HG03039 (cell line): ENCODE results near the gene KTI12.
"Not testable (repeated sequence)": the region's sequence is repeated elsewhere in the genome, so short reads cannot be mapped to it uniquely, and the experiment has no call there.

Experiments
- ATAC-seq: cut with Tn5 transposase; IDR thresholded peaks from one replicate; pipeline ENCODE4 v1.9.1; 2021; ENCODE audit warnings: mild to moderate bottlenecking, moderate library complexity; ENCODE audit not compliant: unreplicated experiment

The KTI12 gene

DNA sequence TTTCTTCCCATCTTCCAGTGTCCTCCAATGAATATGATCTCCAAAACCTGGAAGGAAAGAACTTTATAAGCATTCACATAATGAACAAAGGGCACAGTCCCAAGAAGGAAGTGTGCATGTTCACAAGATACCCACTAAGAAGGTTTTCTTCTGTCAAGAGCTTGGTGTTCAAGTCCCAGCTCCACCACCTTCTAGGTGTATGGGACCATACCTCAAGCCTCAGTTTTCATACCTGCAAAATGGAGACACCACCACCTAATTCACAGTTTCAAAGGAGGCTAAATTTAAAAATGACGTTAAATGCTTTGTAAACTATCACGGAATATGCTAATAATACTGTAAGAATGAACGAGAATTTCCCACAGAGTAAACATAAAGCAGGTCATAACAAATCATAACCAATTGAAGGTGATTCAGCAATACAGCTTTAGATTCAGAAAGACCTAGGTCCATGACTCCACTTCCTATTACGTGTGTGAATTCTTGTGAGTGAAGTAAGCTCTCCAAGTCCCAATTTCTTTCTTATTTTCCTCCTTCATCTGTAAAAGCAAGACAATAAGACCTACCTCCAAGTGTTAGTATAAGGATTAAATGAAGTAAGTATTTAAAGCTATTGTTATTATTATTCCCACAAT is 8.1 kb upstream of the KTI12 start:
- no peak for ATAC-seq

DNA sequence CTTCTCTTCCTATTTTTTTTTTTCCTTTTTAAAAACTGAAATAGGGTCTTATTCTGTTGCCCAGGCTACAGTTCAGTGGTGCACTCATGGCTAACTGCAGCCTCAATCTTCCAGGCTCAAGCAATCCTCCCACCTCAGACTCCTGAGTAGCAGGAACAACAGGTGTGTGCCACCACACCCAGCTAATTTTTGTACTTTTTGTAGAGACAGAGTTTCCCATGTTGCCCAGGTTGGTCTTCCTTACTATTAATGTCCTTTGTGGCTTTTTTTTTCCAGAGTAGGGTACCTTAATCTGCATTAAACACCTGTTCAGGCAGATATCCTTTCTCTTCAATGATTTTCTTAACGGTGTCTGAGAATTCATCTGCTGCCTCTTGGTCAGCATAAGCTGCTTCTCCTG is 4.3 kb upstream of the KTI12 start:
- ATAC-seq: no peak

DNA sequence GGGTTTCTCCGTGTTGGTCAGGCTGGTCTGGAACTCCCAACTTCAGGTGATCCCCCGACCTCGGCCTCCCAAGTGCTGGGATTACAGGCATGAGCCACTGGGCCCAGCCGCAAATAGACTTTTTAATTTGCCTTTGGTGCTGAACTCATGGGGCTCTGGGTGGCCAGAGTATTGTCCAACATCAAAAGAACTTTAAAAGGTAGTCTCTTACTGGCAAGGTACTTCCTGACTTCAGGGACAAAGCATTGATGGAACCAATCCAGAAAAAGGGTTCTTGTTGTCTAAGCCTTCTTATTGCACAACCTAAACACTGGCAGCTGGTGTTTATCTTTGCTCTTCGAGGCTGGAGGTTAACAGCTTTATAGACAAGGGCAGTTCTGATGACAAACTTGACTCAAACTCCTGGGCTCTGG is 3.8 kb upstream of the KTI12 start:
- ATAC-seq: no peak

DNA sequence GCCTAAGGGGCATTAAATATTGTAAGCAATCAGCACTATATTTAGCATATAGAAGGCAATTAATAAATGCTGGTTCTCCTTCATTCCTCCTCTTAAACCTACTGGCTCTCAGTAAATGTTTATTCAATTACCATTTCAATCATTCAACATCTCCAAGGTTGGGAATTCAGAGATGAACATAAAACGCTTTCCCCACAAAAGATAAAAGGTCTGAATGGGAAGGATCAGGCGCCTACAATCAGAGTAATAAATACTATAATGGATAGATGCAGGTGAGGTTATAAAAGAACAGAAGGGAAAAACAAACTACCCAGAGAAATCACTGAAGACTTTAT is 407 bp upstream of the KTI12 start:
- ATAC-seq: no peak

DNA sequence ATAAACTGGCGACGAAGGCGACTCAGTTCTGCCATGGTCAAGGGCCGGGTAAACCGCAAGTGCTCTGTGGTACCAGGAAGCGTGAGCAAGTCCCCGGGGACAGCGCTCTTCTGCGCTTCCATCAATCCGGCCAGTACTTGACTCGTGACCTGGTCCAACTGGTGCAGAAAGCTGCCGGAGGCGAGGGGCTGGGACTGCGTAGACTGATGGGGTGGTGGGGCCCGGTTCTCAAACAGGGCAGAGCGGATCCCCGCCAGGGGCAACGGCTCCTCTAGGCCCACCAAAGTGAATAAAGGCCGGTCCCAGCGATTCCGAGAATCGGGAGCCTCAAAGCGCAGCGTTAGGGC is 852 bp downstream of the KTI12 start:
- ATAC-seq: no peak

DNA sequence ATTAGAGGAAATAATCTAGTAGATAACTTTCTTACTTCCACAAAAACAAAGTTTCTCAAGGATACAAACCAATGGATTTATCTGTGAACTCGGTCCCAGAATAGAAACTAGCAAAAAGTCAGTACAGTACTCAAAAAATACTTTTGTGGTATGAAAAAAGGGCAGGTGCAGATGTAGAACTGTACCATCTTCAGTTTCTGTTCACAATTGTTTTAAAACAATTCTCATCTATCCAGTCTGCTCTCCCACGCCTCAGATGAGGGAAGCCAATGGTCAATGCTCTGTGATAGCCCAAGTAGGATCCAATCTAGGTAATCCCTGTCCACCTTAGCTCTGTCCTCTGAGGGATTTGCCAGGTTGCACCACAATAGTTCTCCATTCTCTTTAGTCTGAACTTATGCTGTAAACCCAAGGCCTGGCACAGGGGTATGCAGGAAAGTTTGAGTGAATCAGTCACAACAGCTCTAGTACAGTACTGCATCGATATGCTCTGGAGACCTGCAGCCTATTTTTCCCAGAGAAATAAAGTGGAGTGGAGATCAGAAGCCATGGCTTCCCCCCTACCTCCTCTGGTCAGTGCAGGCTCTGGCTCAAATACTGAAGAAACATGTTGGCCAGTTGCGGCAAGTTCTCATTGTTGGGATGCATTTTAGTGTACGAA is 1.4 kb downstream of the KTI12 start:
- no peak for ATAC-seq

DNA sequence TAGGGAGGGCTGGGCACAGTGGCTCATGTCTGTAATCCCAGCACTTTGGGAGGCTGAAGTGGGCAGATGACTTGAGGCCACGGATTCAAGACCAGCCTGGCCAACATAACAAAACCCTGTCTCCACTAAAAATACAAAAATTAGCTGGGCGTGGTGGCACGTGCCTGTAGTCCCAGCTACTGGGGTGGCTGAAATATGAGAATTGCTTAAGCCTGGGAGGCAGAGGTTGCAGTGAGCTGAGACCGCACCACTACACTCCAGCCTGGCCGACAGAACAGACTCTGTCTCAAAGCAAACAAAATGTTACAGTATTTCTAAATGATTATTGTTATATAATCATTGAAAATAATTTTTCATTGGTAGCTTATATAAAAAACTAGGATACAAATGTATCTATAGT is 4.8 kb downstream of the KTI12 start:
- not testable (repeated sequence) for ATAC-seq

DNA sequence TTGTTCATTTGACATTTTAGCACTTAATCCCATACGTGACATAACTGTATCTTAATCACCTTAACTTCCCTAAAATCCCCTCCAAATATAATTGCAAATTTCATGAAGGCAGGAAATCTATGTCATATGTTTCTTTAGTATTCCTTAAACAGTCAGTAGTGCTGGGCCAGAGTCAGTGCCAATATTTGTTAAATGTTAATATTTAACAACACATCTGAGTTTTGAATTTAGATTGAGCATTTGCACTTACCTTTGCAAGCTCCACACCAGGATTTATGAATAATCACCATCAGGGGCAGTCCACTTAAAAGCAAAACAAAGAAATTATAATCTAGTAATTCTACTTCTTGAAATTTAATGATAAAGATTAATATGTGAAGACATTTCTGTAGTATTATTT is 5.3 kb downstream of the KTI12 start:
- ATAC-seq: no peak

DNA sequence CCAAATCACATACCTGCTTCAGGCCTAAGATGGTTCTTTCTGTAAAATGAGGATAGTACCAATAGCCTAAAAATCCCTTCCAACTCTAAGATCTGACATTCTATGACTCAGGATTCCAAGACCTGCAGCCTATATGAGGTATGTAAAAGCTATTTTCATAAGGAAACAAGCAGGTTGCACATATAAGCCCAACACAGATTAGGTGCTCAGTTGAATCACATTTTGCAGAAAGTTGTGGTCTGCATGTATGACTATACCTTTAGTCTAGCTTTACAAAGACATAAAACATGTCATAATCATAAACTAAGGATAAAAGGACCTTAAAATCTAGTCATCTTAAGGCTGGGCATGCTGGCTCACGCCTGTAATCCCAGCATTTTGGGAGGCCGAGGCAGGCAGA is 7.3 kb downstream of the KTI12 start:
- no peak for ATAC-seq

DNA sequence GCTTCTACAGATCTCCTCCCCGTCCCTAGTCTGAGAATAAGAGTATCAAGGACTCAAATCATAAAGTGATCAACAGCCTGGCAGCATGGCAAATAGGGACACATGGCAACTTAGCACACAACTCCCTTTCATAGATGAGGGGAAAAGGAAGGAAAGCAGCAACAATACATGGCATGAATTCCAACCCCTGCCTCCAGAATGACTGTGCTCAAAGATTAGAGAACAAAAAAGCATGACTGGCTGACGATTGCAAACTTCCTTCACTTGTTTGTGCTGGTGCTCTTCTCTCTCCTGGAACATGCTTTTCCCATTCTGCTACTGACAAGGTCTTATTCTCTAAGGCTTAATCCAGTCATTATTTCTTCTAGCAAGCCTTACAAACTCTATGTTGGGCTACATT is 11.5 kb downstream of the KTI12 start:
- ATAC-seq: no peak

DNA sequence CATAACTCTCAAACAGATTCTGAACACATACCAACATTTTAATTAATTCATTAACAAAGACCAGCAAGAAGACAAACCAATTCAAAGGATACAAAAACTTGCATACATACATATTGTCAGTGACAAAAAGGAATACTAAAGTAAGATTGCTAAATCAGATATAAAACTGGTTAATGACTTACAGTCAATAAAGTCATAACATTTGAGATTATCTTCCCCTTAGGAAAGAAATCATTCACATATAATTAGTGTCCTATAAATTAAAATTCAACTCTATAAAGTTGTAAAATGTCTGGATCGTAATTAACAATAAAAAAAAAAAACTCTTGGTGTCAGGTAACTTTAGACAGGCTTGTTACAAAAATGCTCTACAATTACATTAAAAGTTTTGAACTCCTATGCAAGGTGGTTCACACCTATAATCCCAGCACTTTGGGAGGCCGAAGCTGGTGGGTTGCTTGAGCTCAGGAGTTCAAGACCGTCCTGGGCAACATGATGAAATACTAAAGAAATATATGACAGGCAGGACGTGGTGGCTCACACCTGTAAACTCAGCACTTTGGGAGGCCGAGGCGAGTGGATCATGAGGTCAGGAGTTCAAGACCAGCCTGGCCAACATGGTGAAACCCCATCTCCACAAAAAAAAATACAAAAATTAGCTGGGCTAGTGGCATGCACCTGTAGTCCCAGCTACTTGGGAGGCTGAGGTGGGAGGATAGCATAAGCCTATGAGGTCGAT is 25.4 kb downstream of the KTI12 start:
- ATAC-seq: no peak

DNA sequence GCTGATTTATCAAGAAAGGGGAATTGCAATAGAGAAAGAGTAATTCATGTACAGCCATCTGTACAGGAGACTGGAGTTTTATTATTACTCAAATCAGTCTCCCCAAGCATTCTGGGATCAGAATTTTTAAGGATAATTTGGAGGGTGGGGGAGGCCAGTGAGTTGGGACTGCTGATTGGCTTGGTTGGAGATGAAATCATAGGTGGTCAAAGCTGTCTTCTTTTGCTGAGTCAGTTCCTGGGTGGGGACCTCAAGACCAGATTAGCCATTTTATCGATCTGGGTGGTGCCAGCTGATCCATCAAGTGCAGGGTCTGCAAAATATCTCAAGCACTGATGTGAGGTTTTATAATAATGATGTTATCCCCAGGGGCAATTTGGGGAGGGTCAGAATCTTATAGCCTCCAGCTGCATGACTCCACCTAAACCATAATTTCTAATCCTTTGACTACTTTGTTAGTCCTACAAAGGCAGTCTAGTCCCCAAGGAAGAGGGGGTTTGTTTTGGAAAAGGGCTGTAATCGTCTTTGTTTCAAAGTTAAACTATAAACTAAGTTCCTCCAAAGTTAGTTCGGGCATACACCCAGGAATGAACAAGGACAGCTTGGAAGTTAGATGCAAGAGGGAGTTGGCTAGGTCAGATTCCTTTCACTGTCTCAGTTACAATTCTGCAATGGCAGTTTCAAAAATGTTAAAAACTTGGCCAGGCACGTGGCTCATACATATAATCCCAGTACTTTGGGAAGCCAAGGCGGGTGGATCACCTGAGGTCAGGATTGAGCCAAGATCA is 26.2 kb downstream of the KTI12 start:
- no peak for ATAC-seq

DNA sequence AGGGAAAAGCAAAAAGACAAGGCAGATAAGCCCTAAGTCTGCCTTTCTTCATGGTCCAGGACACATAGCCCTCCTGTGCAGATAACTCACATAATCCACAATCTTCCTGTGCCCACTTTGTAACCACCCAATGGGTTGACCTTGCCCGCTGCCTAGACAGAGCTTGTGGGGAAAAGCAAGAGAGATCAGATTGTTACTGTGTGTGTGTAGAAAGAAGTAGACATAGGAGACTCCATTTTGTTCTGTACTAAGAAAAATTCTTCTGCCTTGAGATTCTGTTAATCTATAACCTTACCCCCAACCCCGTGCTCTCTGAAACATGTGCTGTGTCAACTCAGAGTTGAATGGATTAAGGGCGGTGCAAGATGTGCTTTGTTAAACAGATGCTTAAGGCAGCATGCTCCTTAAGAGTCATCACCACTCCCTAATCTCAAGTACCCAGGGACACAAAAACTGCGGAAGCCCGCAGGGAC is 27.5 kb downstream of the KTI12 start:
- not testable (repeated sequence) for ATAC-seq

DNA sequence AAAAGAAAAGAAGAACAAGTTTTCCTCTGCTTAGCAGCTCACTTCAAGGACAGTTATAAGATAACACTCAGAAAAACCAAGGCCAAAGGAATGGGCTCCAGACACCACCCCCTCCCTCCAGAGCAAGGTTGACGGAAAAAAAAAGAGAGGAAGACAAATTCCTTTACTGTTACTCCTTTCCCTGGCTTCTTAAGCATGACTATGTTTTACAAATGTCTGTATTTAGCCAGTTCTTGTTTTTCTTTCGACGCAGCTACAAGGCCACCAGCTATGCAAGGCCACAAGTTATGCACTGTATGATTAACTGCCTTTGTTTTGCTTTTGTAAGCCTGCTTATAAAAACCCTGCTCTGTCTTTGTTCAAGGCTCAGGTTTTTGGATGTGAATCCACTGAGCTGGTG is 28.1 kb downstream of the KTI12 start:
- ATAC-seq: not testable (repeated sequence)

DNA sequence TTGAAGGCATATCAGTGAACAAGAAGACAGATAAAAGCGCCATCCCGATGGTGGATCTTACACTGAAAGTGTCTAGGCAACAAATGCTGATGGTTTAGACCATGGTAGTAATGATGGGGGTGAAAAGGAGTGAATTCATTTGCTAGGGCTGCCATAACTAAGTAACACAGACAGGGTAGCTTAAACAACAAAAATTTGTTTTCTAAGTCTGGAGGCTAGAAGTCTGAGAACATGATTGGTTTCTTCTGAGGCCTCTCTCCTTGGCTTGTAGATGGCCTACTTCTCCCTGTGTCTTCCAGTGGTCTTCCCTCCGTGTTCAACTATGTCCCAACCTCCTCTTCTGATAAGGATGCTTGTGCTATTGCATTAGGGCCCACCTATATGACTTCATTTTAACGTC is 29.7 kb downstream of the KTI12 start:
- no peak for ATAC-seq

DNA sequence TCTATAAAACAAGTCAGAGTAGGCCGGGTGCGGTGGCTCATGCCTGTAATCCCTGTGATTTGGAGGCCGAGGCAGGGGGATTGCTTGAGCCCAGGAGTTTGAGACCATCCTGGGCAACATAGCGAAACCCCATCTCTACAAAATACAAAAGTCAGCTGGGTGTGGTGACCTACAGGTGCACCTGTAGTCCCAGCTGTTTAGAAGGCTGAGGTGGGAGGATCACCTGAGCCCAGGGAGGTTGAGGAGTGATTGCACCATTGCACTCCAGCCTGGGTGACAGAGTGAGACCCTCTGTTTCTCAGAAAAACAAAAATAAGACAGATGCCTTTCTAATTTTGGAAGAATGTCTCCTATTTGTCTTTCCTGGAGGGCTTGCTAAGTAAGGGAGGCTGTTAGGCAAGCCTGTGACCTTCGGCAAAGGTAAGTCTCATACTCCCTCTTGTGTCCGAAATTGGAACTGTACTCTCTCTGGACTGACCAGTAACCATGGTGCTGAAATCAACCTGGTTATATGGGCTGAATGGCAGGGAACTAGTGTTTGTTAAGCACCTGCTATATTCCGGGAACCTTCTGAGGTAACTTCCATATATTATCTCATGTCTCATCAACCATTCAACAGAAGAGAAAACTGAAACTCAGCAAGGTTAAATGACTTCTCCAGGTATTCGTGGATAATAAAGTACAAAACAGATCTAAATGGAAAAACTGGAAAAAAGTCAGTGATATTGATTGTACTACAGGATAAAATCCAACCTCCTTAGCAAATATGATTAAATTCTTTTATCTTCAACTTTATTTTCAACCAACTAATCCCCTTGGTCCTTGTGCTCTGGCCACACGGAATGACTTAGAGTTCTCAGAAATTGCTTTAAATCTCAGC is 31.3 kb downstream of the KTI12 start:
- ATAC-seq: peak; percentile 70

DNA sequence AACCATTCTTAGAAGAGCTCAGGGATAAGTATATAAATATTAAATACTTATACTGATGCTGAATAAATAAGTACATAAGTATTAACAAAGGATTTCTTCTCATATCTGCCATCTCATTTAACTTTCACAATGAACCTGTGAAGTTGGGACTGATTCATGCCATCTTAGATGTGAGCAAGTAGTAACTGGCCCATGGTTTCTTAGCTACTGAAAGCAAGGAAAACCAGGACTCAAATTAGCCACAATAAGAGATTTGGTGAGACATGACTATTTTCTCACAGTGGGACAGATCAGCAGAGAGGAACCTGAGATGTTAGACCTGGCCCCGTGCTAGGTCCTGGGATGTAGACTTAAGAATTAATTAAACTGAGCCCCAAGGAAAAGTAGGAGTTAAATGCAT is 34.9 kb downstream of the KTI12 start:
- no peak for ATAC-seq

DNA sequence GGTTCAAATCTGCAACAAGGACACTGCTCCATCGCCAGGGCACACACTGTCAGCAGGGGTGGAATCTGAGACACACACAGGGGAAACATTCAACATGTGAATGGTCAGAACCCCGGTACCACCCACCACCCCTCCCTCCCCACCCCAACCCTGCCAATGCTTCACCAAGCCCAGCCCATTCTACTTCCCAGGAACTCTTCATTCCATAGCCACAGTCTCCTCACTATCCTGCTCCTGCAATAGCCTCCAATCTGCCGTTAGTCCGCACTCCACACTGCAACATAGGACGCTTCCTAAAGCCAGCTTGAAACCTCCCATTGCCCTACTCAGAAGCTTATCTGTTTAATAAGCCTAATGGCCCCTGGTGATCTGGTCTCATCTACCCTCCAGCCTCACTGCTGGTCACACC is 35.6 kb downstream of the KTI12 start:
- no peak for ATAC-seq

DNA sequence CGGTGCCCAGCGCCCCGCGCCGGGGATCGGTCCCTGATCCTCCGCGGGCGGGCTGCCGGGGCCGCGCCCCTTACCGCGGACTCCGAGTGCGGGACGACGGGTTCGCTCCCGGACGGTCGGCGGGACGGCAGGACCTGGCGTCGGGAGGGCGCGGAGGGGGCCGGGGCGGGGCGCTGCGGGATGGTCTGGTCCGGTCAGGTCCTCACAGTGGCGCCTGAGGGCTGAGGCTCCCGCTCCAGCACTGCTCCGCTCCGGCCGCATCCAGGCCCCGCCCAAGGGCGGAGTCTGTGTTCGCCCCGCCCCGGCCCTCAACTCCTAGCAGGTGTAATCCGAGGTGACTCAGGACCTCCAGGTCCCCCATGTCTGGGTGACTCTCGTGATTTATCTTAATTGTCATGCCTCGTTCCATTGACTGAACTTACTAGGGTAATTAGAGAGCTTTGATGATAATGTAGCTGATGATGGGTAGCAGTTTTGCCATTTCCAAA is 43.1 kb downstream of the KTI12 start, which contains the start of gene RAB3B:
RAB3B (minus strand) TSS at position 223 of the 488 bp plus-strand sequence. CDS start 13,583 bp downstream, outside the sequence.
- no peak for ATAC-seq
